ENCODE results near the gene RNASEL.

- TF ChIP-seq CTCF (IDR thresholded peaks at IDR 0.05), result no peak
- no peak for TF ChIP-seq POLR2A (IDR thresholded peaks at IDR 0.05)
These were observed 19.2 kb upstream of the RNASEL start for GRCh38 chr1:182608236-182608635.
